GM18520 (cell line): ENCODE data around the gene CHST15.

Experiments used
- ATAC-seq: cut with Tn5 transposase; IDR thresholded peaks from one replicate; pipeline ENCODE4 v1.9.1; 2021; ENCODE audit not compliant: unreplicated experiment

The CHST15 gene

DNA sequence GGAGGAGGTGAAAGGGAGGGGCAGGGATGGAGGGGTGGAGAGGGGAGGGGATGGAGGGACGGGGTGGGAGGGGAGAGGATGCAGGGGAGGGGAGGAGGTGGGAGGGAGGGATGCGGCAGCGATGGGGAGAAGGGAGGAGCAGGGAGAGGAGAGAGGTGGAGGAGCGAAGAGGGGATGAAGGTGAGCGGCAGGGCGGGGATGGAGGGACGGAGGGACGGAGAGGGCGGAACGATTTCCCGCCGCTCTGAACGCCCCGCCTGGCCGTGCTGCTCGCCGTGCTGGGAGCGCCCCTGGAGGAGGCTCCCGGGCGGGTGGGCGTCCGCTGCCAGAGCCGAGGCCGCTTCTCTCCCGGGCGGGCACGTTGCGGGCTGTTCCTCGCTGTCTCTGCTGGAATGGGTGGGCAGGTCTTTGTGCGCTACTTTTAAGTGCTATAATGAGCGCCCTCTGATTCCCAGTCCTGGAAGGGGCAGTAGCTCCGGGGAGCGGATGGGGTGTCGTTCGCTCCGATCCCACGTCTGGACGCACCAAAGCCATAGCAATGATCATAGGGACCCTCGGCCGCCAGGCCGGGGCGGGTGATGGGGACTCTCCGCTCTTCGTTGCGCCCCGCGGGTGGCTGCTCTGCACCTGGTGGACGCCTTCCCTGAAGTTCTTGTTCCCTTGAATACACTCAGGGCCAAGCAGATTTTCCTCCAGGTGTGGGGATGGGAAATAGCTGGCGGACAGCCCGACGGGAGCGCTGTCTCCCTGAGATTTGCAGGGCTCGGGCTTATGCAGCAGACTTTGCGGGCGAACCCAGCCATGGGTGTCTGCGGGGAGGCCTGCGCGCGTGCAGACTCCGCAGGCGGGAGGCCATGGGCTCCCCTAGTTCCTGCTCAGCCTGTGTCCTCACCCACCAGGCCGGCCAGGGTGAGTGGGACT is 120.7 kb downstream of the CHST15 start:
- no peak for ATAC-seq

DNA sequence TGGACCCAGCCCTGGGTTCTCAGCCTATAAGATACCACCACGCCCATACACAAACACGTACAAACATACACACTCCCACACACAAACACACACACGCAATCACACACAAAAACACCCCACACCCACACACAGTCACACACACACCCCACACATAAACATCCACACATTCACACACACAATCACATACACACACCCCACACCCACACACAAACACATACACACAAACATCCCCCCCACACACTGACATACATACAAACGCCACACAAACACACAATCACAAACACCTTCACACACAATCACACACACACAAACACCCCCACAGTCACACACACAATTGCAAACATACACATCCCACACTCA is 122.5 kb downstream of the CHST15 start:
- ATAC-seq: no peak

DNA sequence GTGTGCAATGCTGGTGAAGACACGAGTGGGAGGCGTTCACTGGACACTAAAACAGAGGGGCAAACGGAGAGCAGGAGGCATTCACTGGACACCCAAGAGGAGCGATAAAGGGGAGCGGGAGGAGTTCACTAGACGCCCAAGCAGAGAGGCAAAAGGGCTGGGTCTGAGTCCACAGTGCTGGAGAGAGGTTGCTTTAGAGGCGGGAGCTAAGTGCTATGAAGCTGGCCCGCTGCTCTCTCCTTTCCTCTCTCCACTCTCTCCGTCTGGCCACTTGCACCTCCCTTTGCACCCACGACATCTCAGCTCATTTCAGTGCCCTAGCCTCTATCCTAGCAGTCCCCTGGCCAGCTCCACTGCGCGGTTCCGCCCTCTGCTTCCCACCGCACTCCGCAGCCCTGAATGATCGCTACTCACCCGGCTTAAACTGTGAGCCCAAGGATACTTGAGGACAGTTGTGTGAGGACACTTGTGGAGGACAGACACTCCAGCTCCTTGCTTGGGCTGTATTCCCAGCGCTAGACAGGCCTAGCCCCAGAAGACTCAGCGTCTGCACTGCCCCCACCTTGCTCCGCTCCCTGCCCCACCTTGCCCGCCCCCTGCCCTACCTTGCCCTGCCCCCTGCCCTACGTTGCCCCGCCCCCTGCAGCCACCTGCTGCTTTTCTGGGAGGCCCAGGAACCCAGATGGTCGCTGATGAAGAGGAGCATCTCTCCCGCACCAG is 123.0 kb downstream of the CHST15 start:
- no peak for ATAC-seq

DNA sequence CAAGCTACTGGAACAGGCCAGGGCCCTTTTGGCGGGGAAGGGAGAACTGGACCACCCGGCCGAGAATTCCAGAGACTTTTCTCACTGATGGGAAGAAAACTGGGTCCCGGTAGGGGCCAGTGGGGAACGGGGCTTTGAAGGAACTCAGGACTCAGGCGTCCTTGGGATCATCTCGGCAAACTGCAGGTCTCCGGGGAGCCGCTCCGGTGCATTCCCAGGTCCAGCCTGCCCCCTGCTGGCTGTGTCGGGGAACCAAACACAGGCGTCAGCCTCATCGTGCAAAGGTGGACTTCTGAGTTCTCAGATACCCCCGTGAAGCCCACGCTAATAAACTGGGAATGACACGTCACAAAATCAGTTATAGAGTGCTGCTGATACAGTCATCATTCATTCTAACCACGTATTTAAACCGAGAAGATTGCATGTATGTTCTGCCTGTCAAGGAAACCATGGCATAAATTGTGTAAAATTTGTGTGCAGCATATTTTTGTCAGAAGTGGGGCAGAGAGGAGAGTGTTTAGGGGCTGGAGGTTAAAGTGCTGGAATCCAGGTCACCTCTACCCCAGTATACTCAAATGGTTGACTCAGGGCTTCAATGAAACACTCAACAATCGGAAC is 125.7 kb downstream of the CHST15 start:
- ATAC-seq: no peak

DNA sequence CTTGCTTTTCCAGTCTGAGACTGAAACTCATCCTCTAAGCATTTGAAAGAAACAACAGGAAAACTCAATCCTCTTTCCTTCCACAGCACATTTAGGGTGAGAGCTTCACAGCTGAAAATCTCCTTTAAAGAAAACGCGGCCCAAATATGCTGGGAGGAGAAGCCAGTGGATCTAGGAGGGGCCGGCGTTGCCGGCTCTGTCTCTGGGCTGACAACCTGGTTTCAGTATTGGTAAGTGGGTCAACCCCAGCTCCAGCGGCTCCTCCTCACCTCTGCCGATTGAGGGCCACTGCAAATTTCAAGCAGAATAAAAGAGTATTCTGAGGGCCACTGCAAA is 126.5 kb downstream of the CHST15 start:
- ATAC-seq: no peak

GRCh38 chr10:123965973-123966895 is 127.2 kb downstream of the CHST15 start:
- no peak for ATAC-seq

GRCh38 chr10:123964953-123965352 is 128.4 kb downstream of the CHST15 start:
- ATAC-seq: no peak

- ATAC-seq: no peak
Observed at GRCh38 chr10:123962756-123963530, 130.5 kb downstream of the CHST15 start.

DNA sequence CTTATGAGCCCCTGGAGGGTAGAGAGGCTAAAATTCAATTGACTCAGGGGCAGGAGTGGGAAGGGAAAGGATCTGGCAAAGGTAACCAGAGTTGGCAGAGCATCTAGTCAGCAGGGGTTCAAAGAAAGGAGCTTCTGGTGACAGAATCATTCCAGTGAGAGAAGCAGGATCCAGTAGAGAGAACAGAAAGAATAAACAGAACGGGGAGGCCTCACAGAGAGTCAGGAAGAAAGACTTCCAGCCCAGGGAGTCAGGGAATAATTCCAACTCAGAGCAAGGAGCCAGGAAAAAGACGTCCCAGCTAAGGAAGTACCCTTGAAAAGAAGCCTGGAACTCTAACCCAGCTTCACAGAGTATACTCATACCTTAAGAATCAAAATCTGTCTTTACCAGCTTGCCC is 135.2 kb downstream of the CHST15 start:
- ATAC-seq: no peak
